ENCODE measurements around the gene WDR17.

- TF ChIP-seq CTCF (IDR thresholded peaks at IDR 0.05) (no peak), POLR2A (IDR thresholded peaks at IDR 0.05) (no peak), POLR2AphosphoS5 (IDR thresholded peaks at IDR 0.05) (no peak)
Measured at GRCh38 chr4:176188654-176189053, 123.0 kb downstream of the WDR17 start.

All from prostate gland (tissue), 2 donors.